BJ (cell line): ENCODE results near the gene CTNNA2. TPM values are rescaled to one million over a fixed set of nuclear protein-coding genes. Genes with fewer than 3 reads are reported as not detected.

ENCODE experiments used
- CTCF ChIA-PET: fragments of 350-600 bp; formaldehyde crosslinking; extraction: SDS; loops from one replicate; lab custom pipeline; 2021; ENCODE audit warnings: antibody characterized with exemption, inconsistent platforms; lab: Yijun Ruan, JAX
- POLR2A ChIA-PET: fragments of 300-600 bp; sonication (Branson Sonifier 250); formaldehyde crosslinking; extraction: SDS; loops from one replicate; lab custom pipeline; 2021; ENCODE audit warnings: antibody characterized with exemption; lab: Charles Lee
- DNase-seq: peaks from one replicate; pipeline ENCODE4 v3.0.0-alpha.2; 2011; ENCODE audit warnings: low read depth
- H3K27me3 ChIP-seq: 2 replicates; pipeline ENCODE4 v1.6.0; 2011; ENCODE audit warnings: low read length; ENCODE audit not compliant: control insufficient read depth, insufficient read depth
- H3K36me3 ChIP-seq: 2 replicates; pipeline ENCODE4 v1.5.1; 2011; ENCODE audit warnings: low read length; ENCODE audit not compliant: control insufficient read depth, insufficient read depth
- H3K4me3 ChIP-seq: 2 replicates; pipeline ENCODE4 v1.5.1; 2011; ENCODE audit warnings: low read depth, mild to moderate bottlenecking, control low read depth, low read length
- polyA plus RNA-seq: library from polyadenylated mRNA; depleted of rRNA; stranded (reverse); fragments of >200 nt; gene quantifications from 2 replicates; pipeline ENCODE4 v1.2.3, GENCODE V29; 2011
- TF ChIP-seq, protein P1 (sequence below): IDR thresholded peaks from 2 replicates; pipeline ENCODE4 v1.5.1; 2011; ENCODE audit warnings: low read depth, mild to moderate bottlenecking, control low read depth, inconsistent platforms, low read length, moderate library complexity; ENCODE audit not compliant: insufficient read depth

The CTNNA2 gene
- polyA plus RNA-seq, 1 experiment = not detected

GRCh38 chr2:80299661-80300060 is 786.8 kb downstream of the CTNNA2 start:
- Histone ChIP-seq H3K36me3 (no peaks in the 10 kb centered on the region), H3K4me3 (no peak overlapping the region), H3K27me3 (peaks cover 19% of the 10 kb centered on the region)
- POLR2A ChIA-PET = interaction anchor here (0.6 kb wide), 1 partner anchor 61 kb away, joined by 9 read pairs; no protein-coding TSS in a partner anchor
- no peak for DNase-seq
- TF ChIP-seq, protein P1, sequence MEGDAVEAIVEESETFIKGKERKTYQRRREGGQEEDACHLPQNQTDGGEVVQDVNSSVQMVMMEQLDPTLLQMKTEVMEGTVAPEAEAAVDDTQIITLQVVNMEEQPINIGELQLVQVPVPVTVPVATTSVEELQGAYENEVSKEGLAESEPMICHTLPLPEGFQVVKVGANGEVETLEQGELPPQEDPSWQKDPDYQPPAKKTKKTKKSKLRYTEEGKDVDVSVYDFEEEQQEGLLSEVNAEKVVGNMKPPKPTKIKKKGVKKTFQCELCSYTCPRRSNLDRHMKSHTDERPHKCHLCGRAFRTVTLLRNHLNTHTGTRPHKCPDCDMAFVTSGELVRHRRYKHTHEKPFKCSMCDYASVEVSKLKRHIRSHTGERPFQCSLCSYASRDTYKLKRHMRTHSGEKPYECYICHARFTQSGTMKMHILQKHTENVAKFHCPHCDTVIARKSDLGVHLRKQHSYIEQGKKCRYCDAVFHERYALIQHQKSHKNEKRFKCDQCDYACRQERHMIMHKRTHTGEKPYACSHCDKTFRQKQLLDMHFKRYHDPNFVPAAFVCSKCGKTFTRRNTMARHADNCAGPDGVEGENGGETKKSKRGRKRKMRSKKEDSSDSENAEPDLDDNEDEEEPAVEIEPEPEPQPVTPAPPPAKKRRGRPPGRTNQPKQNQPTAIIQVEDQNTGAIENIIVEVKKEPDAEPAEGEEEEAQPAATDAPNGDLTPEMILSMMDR = no peak
- CTCF ChIA-PET = interaction anchor here (1.0 to 1.1 kb wide), 2 partner anchors 10 to 61 kb away, joined by 3 read pairs; no protein-coding TSS in a partner anchor

GRCh38 chr2:80300346-80300745 is 787.5 kb downstream of the CTNNA2 start:
- Histone ChIP-seq H3K27me3 (peaks cover 23% of the 10 kb centered on the region), H3K4me3 (no peak overlapping the region), H3K36me3 (no peaks in the 10 kb centered on the region)
- no peak for DNase-seq
- ChIA-PET CTCF (interaction anchor here (1.0 kb wide), 1 partner anchor 61 kb away, joined by 3 read pairs; no protein-coding TSS in a partner anchor), POLR2A (no interaction called here)
- TF ChIP-seq, protein P1 = no peak

DNA sequence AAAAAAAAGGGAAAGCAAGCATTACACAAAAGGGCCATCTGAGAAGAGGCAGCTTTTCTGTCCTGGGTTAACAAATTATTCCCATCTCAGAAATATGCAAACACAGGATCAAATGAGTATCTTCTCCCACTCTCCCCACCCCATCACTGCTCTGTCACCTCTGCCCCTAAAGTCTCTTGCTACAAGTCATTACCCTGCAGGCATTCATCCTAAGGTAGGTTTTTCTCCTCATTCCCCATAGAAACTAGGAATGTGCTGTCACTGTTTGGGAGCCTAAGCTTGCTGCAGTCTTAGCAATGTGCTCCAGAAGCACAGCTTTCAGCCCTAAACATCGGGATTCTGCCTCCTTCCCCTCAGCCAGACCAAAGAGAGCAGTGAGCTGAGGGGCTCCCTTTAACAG is 788.1 kb downstream of the CTNNA2 start:
- POLR2A ChIA-PET = no interaction called here
- CTCF ChIA-PET = interaction anchor here (1.0 to 1.1 kb wide), 2 partner anchors 17 to 62 kb away, joined by 3 read pairs; no protein-coding TSS in a partner anchor
- H3K36me3 ChIP-seq = no peaks in the 10 kb centered on the region
- H3K4me3 ChIP-seq = no peak overlapping the region
- peaks cover 23% of the 10 kb centered on the region for H3K27me3 ChIP-seq
- no peak for DNase-seq
- TF ChIP-seq, protein P1 = no peak

DNA sequence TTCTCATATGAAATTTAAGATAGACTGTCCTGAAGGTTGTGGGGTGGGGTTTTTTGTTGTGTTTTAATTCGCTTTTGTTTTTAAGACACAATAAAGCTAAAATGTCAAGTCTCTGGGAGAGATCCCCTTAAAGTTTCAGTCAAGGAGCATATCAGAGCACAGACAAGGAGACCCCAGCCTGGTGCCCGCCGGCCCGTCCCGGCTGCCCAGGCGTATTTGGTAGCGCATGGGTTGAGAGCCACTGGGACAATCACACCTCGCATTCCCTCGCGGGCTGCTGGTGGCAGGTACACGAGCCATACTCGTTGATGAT is 789.1 kb downstream of the CTNNA2 start:
- Histone ChIP-seq H3K36me3 (no peaks in the 10 kb centered on the region), H3K4me3 (no peak overlapping the region), H3K27me3 (peaks cover 23% of the 10 kb centered on the region)
- ChIA-PET POLR2A (no interaction called here), CTCF (interaction anchor here (1.1 kb wide), 1 partner anchor 16 kb away, joined by 3 read pairs; no protein-coding TSS in a partner anchor)
- no peak for DNase-seq
- TF ChIP-seq, protein P1 = no peak

- Histone ChIP-seq H3K36me3 (no peaks in the 10 kb centered on the region), H3K27me3 (peaks cover 23% of the 10 kb centered on the region), H3K4me3 (no peak overlapping the region)
- no peak for DNase-seq
- CTCF ChIA-PET = interaction anchor here (1.6 kb wide), 1 partner anchor 197 kb away, joined by 4 read pairs; no protein-coding TSS in a partner anchor
- TF ChIP-seq, protein P1 = no peak
- POLR2A ChIA-PET = no interaction called here
These were observed 789.6 kb downstream of the CTNNA2 start for GRCh38 chr2:80302314-80303005.
